Activated gamma-delta T cell treated with anti-CD3 and anti-CD28 coated beads, Interleukin-2, amount 50 U/mL, for 16 hours (primary cell): ENCODE measurements around the gene SIX3.

Source experiments
- DNase-seq: peaks from one replicate; pipeline ENCODE4 v3.0.0-alpha.2; 2020; ENCODE audit warnings: low read depth

The SIX3 gene

DNA sequence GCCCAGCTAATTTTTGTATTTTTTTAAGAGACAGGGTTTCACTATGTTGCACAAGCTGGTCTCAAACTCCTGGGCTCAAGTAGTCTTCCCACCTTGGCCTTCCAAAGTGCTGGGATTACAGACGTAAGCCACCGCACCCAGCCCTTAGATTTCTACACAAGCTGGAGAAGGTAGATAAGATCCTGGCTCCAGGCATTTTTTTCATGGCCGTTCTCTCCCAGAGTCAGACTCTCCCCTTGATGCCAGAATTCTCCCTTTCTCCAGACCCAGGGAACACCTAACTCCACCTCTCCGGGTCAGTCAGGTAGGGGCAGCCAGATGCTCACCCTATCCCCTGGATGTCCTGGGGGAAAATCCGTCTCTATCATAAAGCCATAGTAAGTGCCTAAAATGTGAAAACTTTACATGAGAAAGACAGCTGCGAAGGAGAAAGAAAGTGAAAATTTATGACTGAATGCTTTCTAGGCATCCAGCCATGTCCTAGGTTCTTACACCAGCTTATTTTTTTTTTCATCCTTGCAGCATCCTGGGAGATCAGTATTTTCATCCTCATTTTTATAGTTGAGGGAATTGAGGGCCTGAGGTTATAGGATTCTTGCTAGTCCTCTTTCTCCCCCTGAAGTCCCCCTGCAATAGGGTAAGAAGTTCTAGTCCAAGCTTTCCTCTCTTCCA, 16.3 kb downstream of the SIX3 start:
- DNase-seq = no peak

DNA sequence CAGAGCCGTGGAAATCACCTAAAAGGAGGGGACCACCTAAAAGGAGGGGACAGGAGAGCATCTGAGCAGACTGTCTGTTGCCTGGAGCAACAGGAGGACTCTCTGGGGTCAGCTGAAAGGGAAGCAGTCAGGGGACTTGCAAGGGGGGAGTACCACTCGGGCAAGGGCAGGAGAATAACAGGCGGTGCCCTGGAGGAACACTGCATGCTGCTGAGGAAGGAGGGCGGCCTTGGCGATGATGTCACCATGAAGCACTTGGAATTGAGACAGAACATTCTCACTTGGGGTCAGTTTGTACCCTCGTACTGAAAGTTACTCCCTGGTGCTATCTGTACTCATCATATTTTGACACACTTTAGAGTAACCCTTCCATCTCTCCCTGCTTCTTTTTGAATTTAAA, 18.4 kb downstream of the SIX3 start:
- no peak for DNase-seq

DNA sequence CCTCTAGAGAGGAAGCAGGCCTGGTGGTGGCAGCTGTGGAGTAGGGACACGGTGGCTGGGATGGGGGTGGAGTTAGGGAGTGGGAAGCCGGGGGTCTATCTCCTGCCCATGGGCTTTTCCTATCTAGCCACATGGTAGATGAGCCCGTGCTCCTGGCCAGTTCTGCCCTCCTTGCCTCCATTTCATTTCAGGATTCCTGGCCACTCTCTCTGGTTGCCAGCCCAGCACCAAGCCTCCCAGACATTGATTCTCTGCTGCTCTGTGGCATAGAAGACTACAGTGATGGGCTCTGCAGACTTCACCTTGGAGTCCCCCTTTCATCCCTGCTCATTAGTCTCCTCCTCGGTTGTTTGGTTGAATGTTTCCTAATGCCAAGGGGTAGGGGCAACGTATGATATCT, 19.4 kb downstream of the SIX3 start:
- no peak for DNase-seq

DNA sequence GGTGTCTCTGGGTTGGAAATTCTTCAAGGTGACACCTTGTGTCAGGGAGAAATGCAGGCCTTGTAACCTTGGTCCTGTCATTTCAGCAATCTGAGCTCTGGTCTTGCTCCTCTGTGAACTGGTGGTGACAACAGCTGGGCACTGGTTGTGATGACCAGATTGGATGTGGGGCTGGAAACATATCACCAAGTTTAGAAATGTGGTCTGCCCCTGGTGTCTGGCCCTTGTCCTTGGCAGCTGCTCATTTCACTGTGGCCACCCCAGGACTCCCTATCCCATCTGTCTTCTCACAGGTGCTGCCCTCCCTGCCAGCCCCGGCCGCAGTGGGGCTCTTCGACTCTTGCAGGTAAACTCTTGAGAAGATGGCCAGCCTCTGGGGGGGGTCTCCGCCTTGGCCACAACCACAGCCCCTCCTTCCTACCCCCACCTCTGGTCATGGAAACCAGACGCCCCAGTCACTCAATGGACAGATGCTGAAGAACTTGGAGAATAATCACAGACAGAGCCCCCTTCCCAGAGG, 20.7 kb downstream of the SIX3 start:
- no peak for DNase-seq

DNA sequence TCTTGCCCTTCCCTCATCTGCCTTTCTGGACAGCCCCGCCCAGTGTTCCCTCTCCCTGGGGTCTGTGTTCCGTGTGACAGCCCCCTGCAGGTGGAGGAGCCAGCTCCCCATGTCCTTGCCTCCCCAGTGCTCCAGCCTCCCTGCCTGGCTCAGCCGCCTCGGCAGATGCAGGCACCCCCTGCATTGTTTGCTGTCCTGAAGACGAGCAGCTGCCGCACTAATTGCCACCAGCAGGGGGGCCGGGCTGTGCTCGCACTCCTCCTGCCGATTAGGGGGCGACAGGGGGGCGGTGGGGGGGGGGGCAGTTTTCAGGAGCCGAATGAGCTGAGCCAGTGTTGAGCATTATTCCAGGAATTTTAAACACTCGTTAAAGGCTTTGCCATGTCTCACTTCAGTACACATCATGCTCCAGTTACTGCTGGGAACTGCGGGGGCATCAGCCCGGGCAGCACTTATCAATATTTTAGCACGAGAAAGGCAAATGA, 23.3 kb downstream of the SIX3 start:
- DNase-seq = no peak

DNA sequence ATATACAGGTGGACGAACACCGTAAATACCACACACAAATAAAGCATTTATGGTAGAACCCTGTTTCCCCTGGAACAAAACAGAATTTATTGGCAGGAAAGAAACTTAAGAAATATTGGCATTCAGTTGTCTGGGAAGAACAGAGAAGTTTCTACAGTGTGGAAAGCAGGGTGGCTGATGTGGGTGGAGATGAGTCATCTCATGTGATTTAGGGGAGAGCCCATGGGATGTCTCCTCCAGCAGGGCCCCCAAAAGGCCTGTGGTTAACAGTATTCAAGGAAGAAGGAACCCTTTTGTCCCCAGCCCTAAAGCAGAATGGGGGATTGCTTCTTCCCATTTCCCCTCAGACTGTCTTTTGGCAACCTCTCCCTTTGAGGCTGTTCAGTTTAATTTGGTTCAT, 24.2 kb downstream of the SIX3 start:
- DNase-seq = no peak

DNA sequence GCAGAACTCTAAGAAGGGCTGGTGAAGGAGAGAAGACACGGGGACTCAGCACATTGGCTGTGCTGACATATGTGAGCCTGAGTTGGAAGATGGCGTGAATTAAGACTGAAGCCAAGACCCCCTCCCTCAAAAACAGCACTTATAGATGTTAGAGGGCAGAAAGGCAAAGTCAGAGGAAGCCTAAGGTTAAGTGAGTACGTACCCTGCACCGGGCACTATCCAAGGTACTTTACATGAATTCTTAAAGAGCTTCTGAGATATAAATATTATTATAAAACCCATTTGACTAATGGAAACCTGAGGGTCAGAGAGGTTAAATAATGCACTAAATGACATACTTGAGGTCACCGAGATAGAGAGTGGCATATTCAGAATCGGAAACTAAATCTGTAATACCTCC, 25.6 kb downstream of the SIX3 start:
- no peak for DNase-seq

DNA sequence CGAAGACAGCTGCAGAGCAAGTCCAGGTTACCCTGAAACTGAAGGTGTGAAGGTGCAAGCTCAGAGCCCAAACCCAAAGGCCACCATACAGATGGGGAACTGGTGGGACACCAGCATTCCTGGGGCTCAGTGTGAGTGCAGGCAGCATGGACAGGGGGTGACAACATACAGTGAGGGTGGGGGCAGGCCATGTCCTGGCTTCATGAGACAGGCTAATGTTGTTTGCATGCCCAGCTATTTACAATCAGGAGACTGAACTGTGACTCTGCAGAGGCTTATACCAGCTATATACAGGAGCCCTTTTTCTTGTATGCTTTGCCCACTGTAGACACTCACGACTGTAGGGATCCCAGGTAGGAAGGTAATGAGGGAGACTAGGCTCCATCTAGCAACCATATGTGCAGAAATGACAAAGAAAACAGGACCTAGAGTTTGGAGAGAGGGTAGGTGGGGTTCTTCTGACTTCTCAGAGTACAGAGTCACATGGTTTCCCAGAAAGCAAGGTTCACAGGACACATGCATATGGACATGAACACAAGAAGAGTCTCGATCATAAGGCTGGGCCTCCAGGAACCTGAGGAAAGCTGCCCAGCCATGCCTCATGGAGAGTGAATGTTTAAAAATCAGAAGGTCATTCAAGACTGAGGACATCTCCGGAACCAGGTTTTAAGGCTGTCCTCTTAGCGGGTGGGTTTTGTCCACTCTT, 26.4 kb downstream of the SIX3 start:
- no peak for DNase-seq

DNA sequence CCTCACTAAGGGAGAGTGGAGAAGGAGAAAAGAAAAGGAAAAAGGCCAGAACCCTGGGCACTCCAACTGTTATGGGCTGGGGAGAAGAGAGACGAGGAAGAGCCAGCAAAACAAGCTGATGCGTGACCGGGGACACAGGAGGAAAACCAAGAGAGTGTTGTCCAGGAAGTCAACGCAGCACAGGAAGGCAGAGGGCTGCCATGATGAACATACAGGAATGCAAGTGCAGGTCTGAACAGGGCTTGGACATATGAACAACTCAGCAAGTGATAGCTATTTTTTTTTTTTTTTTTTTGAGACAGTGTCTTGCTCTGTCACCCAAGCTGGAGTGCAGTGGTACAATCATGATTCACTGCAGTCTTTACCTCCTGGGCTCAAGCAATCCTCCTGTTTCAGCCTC, 28.4 kb downstream of the SIX3 start:
- DNase-seq = no peak

DNA sequence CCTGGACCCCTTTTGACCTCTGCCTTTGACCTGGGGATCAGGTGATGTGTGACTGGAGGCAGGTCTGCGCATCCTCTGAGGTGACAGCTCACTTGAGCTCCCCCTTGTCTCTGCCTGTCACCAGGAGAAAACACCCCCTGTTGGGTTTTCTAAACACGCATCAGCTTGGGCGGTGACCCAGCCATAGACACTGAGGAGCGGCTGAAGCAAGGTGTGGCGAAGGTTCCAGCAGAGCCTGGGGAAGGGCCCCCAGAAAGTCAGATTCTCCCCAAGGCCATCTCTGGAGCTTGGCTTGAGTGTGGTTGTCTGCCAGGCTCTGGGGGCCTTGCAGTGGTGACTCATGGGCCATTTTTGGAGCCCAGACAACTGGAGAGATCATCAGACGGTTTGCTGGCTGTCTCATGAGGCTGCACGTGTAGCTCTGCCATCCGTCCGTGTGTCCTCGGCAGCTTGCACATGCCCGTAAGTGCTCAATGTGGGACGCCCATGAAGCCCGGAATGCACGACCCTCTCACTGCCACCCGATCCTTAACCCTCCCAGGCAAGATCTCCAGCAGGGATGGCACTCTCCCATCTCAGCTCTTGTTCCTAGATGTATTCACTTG, 29.4 kb downstream of the SIX3 start:
- no peak for DNase-seq

DNA sequence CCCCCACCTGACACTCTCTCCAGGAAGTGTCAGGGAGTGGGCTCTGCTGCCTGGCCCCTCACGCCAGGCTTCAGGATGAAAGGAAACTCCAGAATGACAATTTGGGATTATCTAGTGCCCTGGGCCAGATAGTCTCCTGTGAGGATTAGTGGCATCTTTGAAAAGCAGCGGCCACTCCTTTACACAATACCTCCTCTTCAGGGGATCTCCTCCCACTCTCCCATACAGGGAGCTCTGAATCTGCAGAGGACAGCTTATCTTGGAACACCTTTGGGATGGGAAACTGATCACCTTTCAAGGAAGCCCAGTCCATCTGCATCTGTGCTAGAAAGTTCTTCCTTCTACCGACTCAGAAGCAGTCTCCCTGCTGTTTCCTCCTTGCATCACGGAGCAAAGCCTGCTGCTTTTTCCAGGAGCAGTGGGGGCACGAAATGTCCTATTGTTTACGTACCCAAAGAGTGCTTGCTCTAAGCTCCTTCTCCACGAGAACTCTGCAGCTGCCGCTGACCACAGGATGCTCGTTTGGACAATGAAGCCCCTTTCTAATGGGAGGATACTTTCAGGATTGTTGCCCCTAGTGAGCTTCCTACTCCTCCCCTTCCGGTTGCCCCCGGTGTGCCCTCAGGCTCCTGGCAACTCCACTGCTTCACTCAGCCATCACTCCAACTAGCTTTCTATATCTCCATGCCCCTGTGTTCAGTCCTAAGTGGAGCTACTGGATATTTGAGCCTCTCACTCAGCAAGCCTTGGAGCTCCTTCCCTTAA, 31.5 kb downstream of the SIX3 start:
- DNase-seq = no peak

DNA sequence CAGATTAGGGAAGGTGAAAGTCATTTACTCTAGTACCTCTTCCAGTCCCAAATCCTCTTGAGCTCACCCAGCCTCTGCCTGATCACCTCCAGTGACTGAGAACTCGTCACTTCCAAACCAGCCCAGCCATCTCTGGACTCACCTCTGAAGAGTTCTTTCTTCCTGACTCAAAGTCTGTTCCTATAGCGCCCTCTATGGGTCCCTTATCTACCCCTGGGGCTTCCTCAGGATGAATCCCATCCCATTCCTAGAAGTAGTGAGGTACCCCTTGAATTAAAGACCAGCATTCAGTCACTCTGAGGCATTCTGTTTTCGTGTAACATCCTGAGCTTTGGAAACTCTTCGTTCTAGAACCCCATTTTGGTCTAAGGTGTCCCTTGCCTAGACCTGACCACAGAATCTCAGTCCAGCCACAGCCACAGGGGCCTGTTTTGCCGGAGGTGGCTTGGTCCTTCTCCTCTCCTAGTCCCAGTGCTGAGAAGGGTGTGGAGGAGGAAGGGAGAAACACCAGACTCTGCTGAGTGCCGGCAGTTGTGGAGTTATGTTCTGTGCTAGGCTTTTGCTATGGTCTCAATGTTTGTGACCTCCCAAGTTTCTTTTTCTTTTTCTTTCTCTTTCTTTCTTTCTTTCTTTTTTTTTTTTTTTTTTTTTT, 32.7 kb downstream of the SIX3 start:
- DNase-seq = no peak

DNA sequence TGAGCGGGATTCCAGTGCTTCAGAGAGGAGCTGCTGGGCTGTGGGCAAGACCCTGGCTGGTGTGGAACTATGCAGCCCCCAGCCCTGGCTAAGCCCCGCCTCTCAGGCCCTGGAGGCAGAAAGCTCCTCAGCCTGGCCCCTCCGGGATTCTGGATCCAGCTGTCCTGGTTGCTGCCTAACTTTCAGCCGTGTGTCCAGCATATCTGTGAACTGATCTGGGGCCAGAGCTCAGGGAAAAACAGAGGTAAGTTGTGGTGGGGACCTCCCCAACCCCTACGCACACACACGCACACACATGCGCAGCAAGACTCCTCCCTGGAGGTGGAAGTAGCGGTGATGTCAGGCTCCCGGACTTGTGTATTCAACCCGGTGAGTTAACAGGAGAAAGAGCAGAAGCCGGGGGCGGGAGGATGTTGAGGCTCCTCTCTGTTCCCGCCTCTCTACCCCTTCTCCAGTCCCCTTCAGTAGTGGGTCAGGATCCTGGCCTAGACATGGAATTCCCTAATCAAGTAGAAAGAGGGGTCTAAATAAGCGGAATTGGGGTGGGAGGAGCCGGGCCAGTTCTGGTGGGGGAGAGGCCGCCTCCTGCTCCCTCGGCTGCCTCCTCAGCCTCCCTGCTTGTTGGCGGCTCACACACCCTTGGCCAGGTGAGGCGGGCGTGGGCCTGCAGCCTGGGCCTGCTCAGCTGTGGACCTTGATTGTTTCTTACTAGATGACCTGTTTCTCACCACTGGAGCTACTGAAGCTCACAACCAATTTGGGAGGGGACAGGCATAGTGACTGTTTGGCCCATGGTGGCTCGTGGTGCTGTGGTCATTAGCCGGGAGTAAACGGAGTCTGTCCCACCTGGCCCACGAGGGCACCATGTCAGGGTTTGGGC, 34.3 kb downstream of the SIX3 start:
- DNase-seq = no peak

DNA sequence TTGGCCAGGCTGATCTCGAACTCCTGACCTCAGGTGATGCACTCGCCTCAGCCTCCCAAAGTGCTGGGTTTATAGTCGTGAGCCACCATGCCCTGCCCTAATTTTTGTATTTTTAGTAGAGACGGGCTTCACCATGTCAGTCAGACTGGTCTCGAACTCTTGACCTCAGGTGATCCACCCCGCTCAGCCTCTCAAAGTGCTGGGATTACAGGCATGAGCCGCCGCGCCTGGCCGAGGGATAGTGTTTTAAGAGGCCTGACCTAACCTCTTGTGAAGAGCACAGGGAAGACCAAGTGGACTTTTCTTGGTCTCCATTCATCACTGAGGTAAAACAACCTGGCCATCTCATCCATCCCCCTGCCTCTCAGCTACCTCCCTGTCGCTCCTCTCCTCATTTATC, 38.1 kb downstream of the SIX3 start:
- no peak for DNase-seq

DNA sequence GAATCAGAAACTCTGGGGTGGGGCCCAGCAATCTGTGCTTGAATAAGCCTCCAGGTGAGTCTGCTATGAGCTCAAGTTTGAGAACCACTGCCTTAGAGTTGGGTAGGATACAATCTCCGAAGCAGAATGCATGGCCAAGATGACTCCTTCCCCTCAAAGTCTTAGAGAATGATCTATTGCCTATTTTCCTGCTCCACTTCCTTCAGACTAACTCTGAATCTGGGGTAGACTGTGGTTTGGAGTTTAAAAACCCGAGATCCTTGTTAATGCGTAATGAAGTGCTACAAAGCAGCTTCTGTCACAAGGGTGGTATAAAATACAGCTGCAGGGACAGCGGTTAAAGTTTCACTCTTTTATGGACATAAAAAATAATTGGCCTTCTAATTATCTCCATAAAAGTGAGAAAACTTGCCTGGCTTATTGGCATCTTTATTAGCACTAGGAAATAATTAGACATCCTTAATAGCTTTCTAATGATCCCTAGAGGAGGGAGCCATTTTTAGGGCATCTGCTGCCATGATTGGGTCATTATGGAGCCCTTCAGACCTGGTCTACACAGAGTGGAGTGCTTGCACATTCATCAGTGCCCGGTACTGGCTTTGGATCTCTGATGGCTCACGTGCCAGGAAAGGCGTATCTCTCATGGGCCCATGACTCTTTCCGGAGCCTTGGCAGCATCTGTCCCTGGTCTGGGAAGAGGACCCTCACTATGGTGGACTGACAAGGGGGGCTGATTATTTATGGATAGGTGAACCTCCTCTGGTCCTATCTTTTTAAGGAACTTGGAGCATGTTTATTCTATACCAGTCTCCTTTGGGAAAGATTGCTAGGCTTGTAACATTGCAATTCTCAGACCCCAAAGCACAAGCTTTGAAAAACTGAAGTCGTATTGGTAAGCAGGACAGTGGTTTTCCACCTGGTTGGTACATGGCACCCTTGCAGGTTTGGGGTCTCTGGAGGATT, 39.5 kb downstream of the SIX3 start:
- DNase-seq = no peak

DNA sequence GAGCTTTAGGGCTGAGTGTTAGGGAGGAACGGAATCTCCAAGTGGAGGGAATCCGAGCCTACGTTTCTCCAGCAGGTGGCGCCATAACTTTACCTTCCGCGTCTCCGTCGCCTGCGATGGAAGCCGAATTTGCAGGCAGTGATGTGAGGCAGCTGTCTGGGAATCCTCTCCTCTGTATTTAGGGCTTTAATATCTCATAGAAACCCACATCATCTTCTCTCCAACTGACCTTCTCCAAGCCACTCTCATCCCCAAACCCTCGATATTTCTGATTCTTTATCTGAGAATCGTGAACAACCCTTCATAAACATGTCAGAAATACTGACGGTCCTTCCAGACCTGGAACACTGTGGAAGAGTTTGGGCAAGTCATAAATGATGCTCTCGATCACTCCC, 40.2 kb downstream of the SIX3 start:
- peak; percentile 38 for DNase-seq

DNA sequence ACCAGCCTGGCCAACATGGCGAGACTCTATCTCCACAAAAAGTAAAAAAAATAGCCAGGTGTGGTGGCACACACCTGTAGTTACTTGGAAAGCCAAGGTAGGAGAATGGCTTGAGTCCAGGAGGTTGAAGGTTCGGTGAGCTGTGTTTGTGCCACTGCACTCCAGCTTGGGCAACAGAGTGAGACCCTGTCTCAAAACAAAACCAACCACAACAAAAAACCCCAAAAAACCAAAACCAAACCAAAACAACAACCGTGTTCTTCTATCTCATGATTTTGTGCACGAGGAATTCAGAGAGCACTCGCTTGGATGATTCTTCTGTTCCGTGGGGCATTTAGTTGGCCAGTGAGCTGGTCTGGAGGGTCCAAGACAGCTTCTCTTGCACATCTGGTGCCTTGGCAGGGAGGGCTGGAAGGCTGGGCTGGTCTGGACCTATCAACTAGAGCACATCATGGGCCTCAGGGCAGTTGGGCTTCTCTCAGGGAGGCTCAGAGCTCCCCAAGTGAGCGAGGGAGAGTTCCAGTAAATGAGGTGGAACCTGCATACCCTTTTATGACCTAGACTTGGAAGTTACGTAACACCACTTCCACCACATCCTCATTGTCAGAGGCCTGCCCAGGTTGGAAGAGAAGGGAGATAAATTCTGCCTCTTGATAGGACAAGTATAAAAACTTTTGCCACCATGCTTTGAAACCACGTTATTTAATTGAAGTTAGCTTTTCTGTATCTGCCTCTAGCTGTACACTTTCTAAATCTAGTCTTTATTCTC, 42.5 kb downstream of the SIX3 start:
- no peak for DNase-seq

DNA sequence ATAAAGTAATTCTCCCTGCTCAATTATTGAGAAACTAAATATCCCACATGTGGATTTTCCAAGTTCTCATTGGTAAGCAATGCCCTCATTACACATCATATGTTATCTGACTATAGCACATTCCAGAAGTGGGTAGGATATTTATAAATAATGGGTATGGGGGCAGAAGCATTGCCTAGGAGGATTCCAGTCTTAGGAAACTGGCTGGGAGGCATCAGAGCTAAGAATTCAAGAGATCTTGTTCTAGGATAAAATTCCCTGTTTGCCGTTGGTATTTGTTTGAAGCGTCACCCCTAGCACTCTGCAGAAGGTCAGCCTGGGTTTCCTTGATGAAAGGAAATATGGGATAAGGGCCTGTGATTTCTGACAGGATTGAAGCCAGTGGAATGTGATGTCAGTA, 47.7 kb downstream of the SIX3 start:
- no peak for DNase-seq

DNA sequence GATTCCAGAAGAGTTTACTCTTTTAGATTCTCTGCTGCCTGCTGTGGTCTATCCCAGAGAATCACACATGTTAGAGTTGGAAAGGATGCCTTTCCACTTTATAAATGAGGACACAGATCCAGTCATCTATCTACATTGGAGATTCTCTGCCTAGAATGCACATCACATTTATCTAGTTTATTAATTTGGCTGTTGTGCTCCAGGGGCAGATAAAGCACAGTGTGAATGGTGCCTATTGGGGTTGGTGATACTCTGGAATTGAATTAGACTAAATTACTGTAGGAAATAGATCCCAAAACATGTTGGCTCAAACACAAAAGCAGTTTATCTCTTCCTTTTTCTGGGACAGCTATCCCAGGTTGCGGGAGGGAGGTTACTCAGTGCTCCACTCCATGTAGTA, 52.9 kb downstream of the SIX3 start:
- DNase-seq = no peak
